ENCODE data around the gene PLSCR3. TPM values are rescaled to one million over a fixed set of nuclear protein-coding genes. Genes with fewer than 3 reads are reported as not detected.

The PLSCR3 gene
- total RNA-seq, 6 experiments from 2014 or later = 5.5 to 8.9 (median 6.4) TPM

DNA sequence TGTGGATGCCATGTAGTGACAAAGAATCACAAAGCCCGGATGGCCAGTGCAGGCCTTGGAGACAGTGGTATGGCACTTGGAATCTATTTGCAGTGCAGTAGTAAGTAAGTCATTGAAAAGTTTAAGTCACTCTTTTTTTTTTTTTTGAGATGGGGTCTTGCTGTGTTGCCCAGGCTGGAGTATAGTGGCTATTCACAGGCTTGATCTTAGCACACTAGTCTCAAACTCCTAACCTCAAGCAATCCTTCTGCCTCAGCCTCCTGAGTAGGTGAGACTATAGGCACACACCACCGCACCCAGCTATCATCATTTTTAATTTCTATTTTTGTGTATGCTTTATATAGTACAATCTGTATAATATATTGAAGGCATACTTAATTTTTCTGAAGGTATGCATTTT lies 4.3 kb upstream of the PLSCR3 start:
- ATAC-seq (no peak), DNase-seq (no peak)
- H3K36me3 ChIP-seq = no peaks in the 10 kb centered on the region
- 74% methylated on average over 2 of the region's 2 CpGs for WGBS (ENCODE audit: insufficient coverage, low coverage, low lambda C conversion rate, missing lambda C conversion rate)
- H3K27me3 ChIP-seq = no peaks in the 10 kb centered on the region
- no peak overlapping the region for H3K27ac ChIP-seq
- H3K4me1 ChIP-seq = peaks cover 0 to 16% (median 3%) of the 10 kb centered on the region in 4 donors
- H3K4me3 ChIP-seq = no peak overlapping the region
- TF ChIP-seq CTCF (IDR thresholded peaks at IDR 0.05) (no peak), POLR2A (IDR thresholded peaks at IDR 0.05) (no peak)
- intact Hi-C loops (cut with DNase I) = no loop called here
- no peaks in the 10 kb centered on the region for H3K9me3 ChIP-seq

GRCh38 chr17:7396147-7396546 lies 1.8 kb upstream of the PLSCR3 start:
- no peak overlapping the region for H3K27ac ChIP-seq
- WGBS (ENCODE audit: insufficient coverage, low coverage, low lambda C conversion rate, missing lambda C conversion rate) = 100% methylated on average over 1 of the region's 4 CpGs
- DNase-seq = peak in 1 of 3 donors; percentile 14

GRCh38 chr17:7393613-7394451 lies 493 bp downstream of the PLSCR3 start:
- H3K27ac ChIP-seq = peak overlapping the region; percentile 84 to 95 (median 92)

More at GRCh38 chr17:7396147-7396546, 1.8 kb upstream of the PLSCR3 start:
- TF ChIP-seq POLR2A (IDR thresholded peaks at IDR 0.05) = no peak
- no peak for TF ChIP-seq CTCF (IDR thresholded peaks at IDR 0.05)
- H3K27me3 ChIP-seq = no peaks in the 10 kb centered on the region
- no peaks in the 10 kb centered on the region for H3K36me3 ChIP-seq
- intact Hi-C loops (cut with DNase I) = no loop called here
- H3K4me1 ChIP-seq = peaks cover 0 to 6% (median 0%) of the 10 kb centered on the region in 4 donors
- H3K9me3 ChIP-seq = no peaks in the 10 kb centered on the region
- no peak overlapping the region for H3K4me3 ChIP-seq
- ATAC-seq = no peak

More at GRCh38 chr17:7393613-7394451, 493 bp downstream of the PLSCR3 start:
- TF ChIP-seq CTCF (IDR thresholded peaks at IDR 0.05) = no peak
- TF ChIP-seq POLR2A (IDR thresholded peaks at IDR 0.05) = no peak
- no peaks in the 10 kb centered on the region for H3K27me3 ChIP-seq
- ATAC-seq = peak; percentile 6 to 19 (median 13)
- no peaks in the 10 kb centered on the region for H3K9me3 ChIP-seq
- WGBS (ENCODE audit: insufficient coverage, low coverage, low lambda C conversion rate, missing lambda C conversion rate) = 23% methylated on average over 18 of the region's 48 CpGs
- peaks cover 0 to 7% (median 0%) of the 10 kb centered on the region in 4 donors for H3K36me3 ChIP-seq
- H3K4me1 ChIP-seq = peaks cover 0 to 6% (median 0%) of the 10 kb centered on the region in 4 donors
- intact Hi-C loops (cut with DNase I) = no loop called here
- peak overlapping the region; percentile 60 to 84 (median 63) for H3K4me3 ChIP-seq
- DNase-seq = peak in 1 of 3 donors; percentile 59

Measured in right lobe of liver (tissue), 6 donors.